HEK293 (cell line): ENCODE results near the gene SLC16A5.

ENCODE experiments used
- CTCF ChIA-PET: fragments of 350-600 bp; formaldehyde crosslinking; extraction: SDS; loops from one replicate; lab custom pipeline; 2021; ENCODE audit warnings: antibody characterized with exemption; lab: Yijun Ruan, JAX
- POLR2A ChIA-PET: fragments of 300-600 bp; formaldehyde crosslinking; extraction: SDS; loops from one replicate; lab custom pipeline; 2020; ENCODE audit warnings: antibody characterized with exemption, inconsistent platforms; lab: Yijun Ruan, JAX
- H3K27ac ChIP-seq: fragments of 200-500 bp; sonication (Bioruptor generic); 2 replicates; pipeline ENCODE4 v1.5.1; 2014; ENCODE audit warnings: low read depth, low read length, control low read depth, inconsistent platforms; ENCODE audit errors: extremely low read depth
- H3K36me3 ChIP-seq, 2 experiments: fragments of 200-500 bp in 1 of 2; sonication (Bioruptor generic) in 1 of 2; 1 replicate in 1 of 2; 2 replicates in 1 of 2; pipeline ENCODE4 v1.5.1; 2014 to 2017; ENCODE audit warnings: inconsistent platforms in 2 of 2, low read length in 2 of 2; ENCODE audit not compliant: control insufficient read depth in 2 of 2, insufficient read depth in 1 of 2
- H3K4me1 ChIP-seq: fragments of 200-500 bp; sonication (Bioruptor generic); 2 replicates; pipeline ENCODE4 v1.5.1; 2014; ENCODE audit warnings: mild to moderate bottlenecking, low read length, inconsistent platforms; ENCODE audit not compliant: control insufficient read depth, insufficient read depth
- H3K4me3 ChIP-seq: 2 replicates; pipeline ENCODE4 v1.5.1; 2011; ENCODE audit warnings: low read depth, mild to moderate bottlenecking, control low read depth, low read length, moderate library complexity
- H3K9me3 ChIP-seq: fragments of 200-500 bp; sonication (Bioruptor generic); 2 replicates; pipeline ENCODE4 v1.5.1; 2014; ENCODE audit warnings: low read depth, low read length, inconsistent platforms; ENCODE audit not compliant: control insufficient read depth, insufficient read depth
- ATF2 ChIP-seq: fragments of 450-650 bp; formaldehyde crosslinking; IDR thresholded peaks from 2 replicates; pipeline ENCODE4 v1.5.1; 2016; ENCODE audit warnings: missing biosample characterization, missing genetic modification characterization, low read depth
- PRDM10 ChIP-seq: fragments of 450-650 bp; formaldehyde crosslinking; IDR thresholded peaks from 2 replicates; pipeline ENCODE4 v1.5.1; 2016; ENCODE audit warnings: missing biosample characterization, missing genetic modification characterization
- RBAK ChIP-seq: fragments of 450-650 bp; formaldehyde crosslinking; IDR thresholded peaks from 2 replicates; pipeline ENCODE4 v1.5.1; 2016; ENCODE audit warnings: missing biosample characterization, missing genetic modification characterization
- REST ChIP-seq: fragments of 450-650 bp; formaldehyde crosslinking; IDR thresholded peaks from 2 replicates; pipeline ENCODE4 v1.5.1; 2016; ENCODE audit warnings: missing biosample characterization, missing genetic modification characterization
- TRIM28 ChIP-seq: IDR thresholded peaks from 2 replicates; pipeline ENCODE4 v1.6.1; 2011; ENCODE audit warnings: low read length, control low read depth, borderline replicate concordance
- ZBTB20 ChIP-seq: fragments of 450-650 bp; formaldehyde crosslinking; IDR thresholded peaks from 2 replicates; pipeline ENCODE4 v1.5.1; 2016; ENCODE audit warnings: missing biosample characterization, missing genetic modification characterization
- ZBTB21 ChIP-seq: fragments of 450-650 bp; formaldehyde crosslinking; IDR thresholded peaks from 2 replicates; pipeline ENCODE4 v1.5.1; 2017; ENCODE audit warnings: missing biosample characterization, missing genetic modification characterization
- ZNF16 ChIP-seq: fragments of 450-650 bp; formaldehyde crosslinking; IDR thresholded peaks from 2 replicates; pipeline ENCODE4 v1.5.1; 2016; ENCODE audit warnings: low read depth, missing biosample characterization, missing genetic modification characterization
- ZNF184 ChIP-seq: fragments of 450-650 bp; IDR thresholded peaks from 2 replicates; pipeline ENCODE4 v1.5.1; 2018; ENCODE audit warnings: missing biosample characterization, mild to moderate bottlenecking, missing genetic modification characterization
- ZNF24 ChIP-seq: fragments of 450-650 bp; formaldehyde crosslinking; IDR thresholded peaks from 2 replicates; pipeline ENCODE4 v1.5.1; 2016; ENCODE audit warnings: missing biosample characterization, missing genetic modification characterization
- ZNF274 ChIP-seq, 2 experiments: fragments of 200-500 bp in 1 of 2; fragments of 450-650 bp in 1 of 2; sonication (Bioruptor generic) in 1 of 2; formaldehyde crosslinking in 1 of 2; IDR thresholded peaks; 2 replicates each; pipeline versions ENCODE4 v1.5.1 to v1.6.1; 2014 to 2016; ENCODE audit warnings: borderline replicate concordance in 1 of 2, inconsistent platforms in 1 of 2, low read length in 1 of 2, missing biosample characterization in 1 of 2, missing genetic modification characterization in 1 of 2
- ZNF366 ChIP-seq: fragments of 450-650 bp; formaldehyde crosslinking; conservative IDR thresholded peaks from 2 replicates; pipeline ENCODE4 v1.5.1; 2016; ENCODE audit warnings: missing biosample characterization, missing genetic modification characterization
- ZNF514 ChIP-seq: fragments of 450-650 bp; formaldehyde crosslinking; IDR thresholded peaks from 2 replicates; pipeline ENCODE4 v1.5.1; 2016; ENCODE audit warnings: missing biosample characterization, missing genetic modification characterization
- ZNF560 ChIP-seq: fragments of 450-650 bp; formaldehyde crosslinking; IDR thresholded peaks from 2 replicates; pipeline ENCODE4 v1.5.1; 2017; ENCODE audit warnings: missing biosample characterization, missing genetic modification characterization, borderline replicate concordance
- ZNF596 ChIP-seq: fragments of 450-650 bp; IDR thresholded peaks from 2 replicates; pipeline ENCODE4 v1.5.0; 2018; ENCODE audit warnings: missing biosample characterization, mild to moderate bottlenecking, missing genetic modification characterization, moderate library complexity
- ZNF600 ChIP-seq: fragments of 450-650 bp; formaldehyde crosslinking; IDR thresholded peaks from 2 replicates; pipeline ENCODE4 v1.5.1; 2016; ENCODE audit warnings: missing biosample characterization, missing genetic modification characterization
- ZNF629 ChIP-seq: fragments of 450-650 bp; formaldehyde crosslinking; IDR thresholded peaks from 2 replicates; pipeline ENCODE4 v1.5.1; 2017; ENCODE audit warnings: missing biosample characterization, missing genetic modification characterization
- ZNF664 ChIP-seq: fragments of 450-650 bp; formaldehyde crosslinking; IDR thresholded peaks from 2 replicates; pipeline ENCODE4 v1.5.1; 2016; ENCODE audit warnings: missing biosample characterization, missing genetic modification characterization
- ZSCAN23 ChIP-seq: fragments of 450-650 bp; formaldehyde crosslinking; IDR thresholded peaks from 2 replicates; pipeline ENCODE4 v1.5.1; 2016; ENCODE audit warnings: missing biosample characterization, missing genetic modification characterization

The SLC16A5 gene

GRCh38 chr17:75146592-75146991, 58.8 kb downstream of the SLC16A5 start:
- Histone ChIP-seq H3K36me3 (peaks cover 69 to 75% of the 10 kb centered on the region in 2 experiments), H3K9me3 (no peaks in the 10 kb centered on the region), H3K27ac (no peak overlapping the region), H3K4me3 (no peak overlapping the region)
- CTCF ChIA-PET, result interaction anchor here (0.7 to 2.5 kb wide), 3 partner anchors 33 to 405 kb away, joined by 5 to 18 read pairs (median 10); no protein-coding TSS in a partner anchor
- POLR2A ChIA-PET, result interaction anchor here (1.6 to 3.7 kb wide), 2 partner anchors 8 to 15 kb away, joined by 6 to 27 read pairs; partner anchors contain the start of genes JPT1 and NT5C
- TF ChIP-seq ZNF629 (tag by site-specific recombination) (no peak), ZNF560 (tag by site-specific recombination) (no peak), ZNF24 (tag by site-specific recombination) (no peak), ZNF664 (tag by site-specific recombination) (no peak), TRIM28 (no peak), REST (0 out of 2 replicates have a peak, but pooled peaks have one; percentile 42)
- TF ChIP-seq, all 188 proteins: peak for 1
- no peaks in the 10 kb centered on the region; the same call in 1 of the 2 replicates for H3K4me1 ChIP-seq

- H3K36me3 ChIP-seq, result peaks cover 58 to 63% of the 10 kb centered on the region in 2 experiments
- no peak overlapping the region for H3K4me3 ChIP-seq
- CTCF ChIA-PET, result interaction anchor here (0.5 to 2.9 kb wide), 6 partner anchors 17 to 264 kb away, joined by 3 to 19 read pairs (median 6); no protein-coding TSS in a partner anchor
- POLR2A ChIA-PET, result interaction anchor here (0.6 to 0.8 kb wide), 2 partner anchors 12 to 38 kb away, joined by 3 to 4 read pairs; no protein-coding TSS in a partner anchor
- TF ChIP-seq ZNF600 (tag by site-specific recombination), result peak; percentile 53; the same call in 1 of the 2 replicates
- no peak for TF ChIP-seq ZNF274 (IDR thresholded peaks at IDR 0.05; ENCODE audit: low read length)
- no peak for TF ChIP-seq ZNF274 (tag by site-specific recombination; IDR thresholded peaks at IDR 0.05; ENCODE audit: borderline replicate concordance)
- TF ChIP-seq RBAK (tag by site-specific recombination), result no peak
- no peak for TF ChIP-seq ZNF514 (tag by site-specific recombination)
- TF ChIP-seq ZNF596 (tag by site-specific recombination), result no peak
- no peak for TF ChIP-seq ZBTB20 (tag by site-specific recombination)
- no peaks in the 10 kb centered on the region for H3K9me3 ChIP-seq
- H3K27ac ChIP-seq, result no peak overlapping the region
- peaks cover 4% of the 10 kb centered on the region; the same call in 1 of the 2 replicates for H3K4me1 ChIP-seq
These were observed 60.3 kb downstream of the SLC16A5 start for GRCh38 chr17:75147878-75148546.

- H3K4me3 ChIP-seq, result peak overlapping the region; percentile 90; the same call in 1 of the 2 replicates
- peaks cover 19 to 26% of the 10 kb centered on the region in 2 experiments for H3K36me3 ChIP-seq
- no peaks in the 10 kb centered on the region for H3K9me3 ChIP-seq
- TF ChIP-seq ZSCAN23 (tag by site-specific recombination) (no peak), ZNF366 (tag by site-specific recombination) (peak; percentile 55; the same call in 1 of the 2 replicates), ZBTB21 (tag by site-specific recombination) (peak; percentile 69; the same call in 1 of the 2 replicates), ATF2 (tag by site-specific recombination) (peak; percentile 99), ZNF629 (tag by site-specific recombination) (peak; percentile 89), PRDM10 (tag by site-specific recombination) (peak; percentile 39; the same call in 1 of the 2 replicates), ZNF184 (0 out of 2 replicates have a peak, but pooled peaks have one; percentile 18), ZNF16 (tag by site-specific recombination) (no peak)
- TF ChIP-seq, all 188 proteins: peak for 6
- H3K27ac ChIP-seq, result no peak overlapping the region
- H3K4me1 ChIP-seq, result peaks cover 9% of the 10 kb centered on the region; the same call in 1 of the 2 replicates
- ChIA-PET CTCF (interaction anchor here (1.7 kb wide), 1 partner anchor 38 kb away, joined by 6 read pairs; no protein-coding TSS in a partner anchor), POLR2A (interaction anchor here (0.6 to 0.7 kb wide), 3 partner anchors 11 to 1393 kb away, joined by 4 to 5 read pairs (median 5); no protein-coding TSS in a partner anchor)
These were observed 64.2 kb downstream of the SLC16A5 start for GRCh38 chr17:75151930-75152329.
